Raji (cell line): ENCODE data around the gene TP53I3.
A peak's percentile ranks its signal among the peaks of the same experiment; 100 is the strongest.

ENCODE experiments used
- POLR2A ChIP-seq: IDR thresholded peaks from 2 replicates; pipeline ENCODE4 v1.6.1; 2011; ENCODE audit warnings: low read depth, low read length, control low read depth; ENCODE audit not compliant: insufficient read depth

TP53I3 gene

GRCh38 chr2:24105816-24106215 is 21.2 kb upstream of the TP53I3 start:
- TF ChIP-seq POLR2A = no peak

- TF ChIP-seq POLR2A = no peak
Measured at GRCh38 chr2:24104906-24105305, 20.3 kb upstream of the TP53I3 start.

GRCh38 chr2:24104110-24104650 is 19.5 kb upstream of the TP53I3 start:
- no peak for TF ChIP-seq POLR2A

GRCh38 chr2:24102677-24103076 is 18.0 kb upstream of the TP53I3 start:
- TF ChIP-seq POLR2A = no peak

GRCh38 chr2:24101992-24102391 is 17.4 kb upstream of the TP53I3 start:
- no peak for TF ChIP-seq POLR2A

- no peak for TF ChIP-seq POLR2A
Measured at GRCh38 chr2:24088821-24089359, 4.3 kb upstream of the TP53I3 start.

- TF ChIP-seq POLR2A = no peak
Measured at GRCh38 chr2:24087032-24087431, 2.4 kb upstream of the TP53I3 start.

GRCh38 chr2:24086241-24086640 is 1.6 kb upstream of the TP53I3 start:
- TF ChIP-seq POLR2A = no peak

GRCh38 chr2:24085200-24085489 is 511 bp upstream of the TP53I3 start:
- TF ChIP-seq POLR2A = no peak

- TF ChIP-seq POLR2A = peak; percentile 68
Measured at GRCh38 chr2:24083567-24084385, 858 bp downstream of the TP53I3 start.

GRCh38 chr2:24082787-24083566 is 1.7 kb downstream of the TP53I3 start:
- no peak for TF ChIP-seq POLR2A

- TF ChIP-seq POLR2A = no peak
Measured at GRCh38 chr2:24080701-24081100, 3.9 kb downstream of the TP53I3 start.

- no peak for TF ChIP-seq POLR2A
Measured at GRCh38 chr2:24077879-24078278, 6.8 kb downstream of the TP53I3 start.

GRCh38 chr2:24077535-24077877 is 7.1 kb downstream of the TP53I3 start:
- TF ChIP-seq POLR2A = no peak

GRCh38 chr2:24076849-24077534 is 7.6 kb downstream of the TP53I3 start:
- TF ChIP-seq POLR2A = no peak
